ENCODE results near the gene STXBP4.

STXBP4 gene

GRCh38 chr17:55124730-55125360 lies 156.3 kb downstream of the STXBP4 start:
- DNase-seq, result no peak

- DNase-seq, result no peak
Measured at GRCh38 chr17:55133583-55133982, 165.0 kb downstream of the STXBP4 start.

GRCh38 chr17:55134486-55135157 lies 166.1 kb downstream of the STXBP4 start:
- no peak for DNase-seq

- no peak for DNase-seq
Measured at GRCh38 chr17:55140809-55141208, 172.2 kb downstream of the STXBP4 start.

- DNase-seq, result peak; percentile 55
Measured at GRCh38 chr17:55144518-55144917, 176.0 kb downstream of the STXBP4 start.

- peak; percentile 27 for DNase-seq
Measured at GRCh38 chr17:55149485-55149884, 180.9 kb downstream of the STXBP4 start.

- no peak for DNase-seq
Measured at GRCh38 chr17:55152236-55152635, 183.7 kb downstream of the STXBP4 start.

GRCh38 chr17:55154101-55154500 lies 185.5 kb downstream of the STXBP4 start:
- DNase-seq, result peak; percentile 20

- DNase-seq, result peak; percentile 77
Measured at GRCh38 chr17:55155856-55156560, 187.4 kb downstream of the STXBP4 start.

GRCh38 chr17:55157165-55157564 lies 188.6 kb downstream of the STXBP4 start:
- DNase-seq, result peak; percentile 26

- DNase-seq, result no peak
Measured at GRCh38 chr17:55158439-55158838, 189.9 kb downstream of the STXBP4 start.

- DNase-seq, result no peak
Measured at GRCh38 chr17:55159251-55159650, 190.7 kb downstream of the STXBP4 start.

GRCh38 chr17:55160501-55160900 lies 191.9 kb downstream of the STXBP4 start:
- no peak for DNase-seq

GRCh38 chr17:55161935-55162555 lies 193.5 kb downstream of the STXBP4 start:
- DNase-seq, result peak; percentile 18

- no peak for DNase-seq
Measured at GRCh38 chr17:55162556-55162946, 194.0 kb downstream of the STXBP4 start.

- peak; percentile 11 for DNase-seq
Measured at GRCh38 chr17:55163408-55163807, 194.8 kb downstream of the STXBP4 start.

- no peak for DNase-seq
Measured at GRCh38 chr17:55166506-55166905, 197.9 kb downstream of the STXBP4 start.

GRCh38 chr17:55167024-55167725 lies 198.6 kb downstream of the STXBP4 start:
- DNase-seq, result no peak

GRCh38 chr17:55168958-55169687 lies 200.6 kb downstream of the STXBP4 start:
- DNase-seq, result peak; percentile 25

- DNase-seq, result no peak
Measured at GRCh38 chr17:55171634-55172328, 203.2 kb downstream of the STXBP4 start.

GRCh38 chr17:55172612-55173011 lies 204.0 kb downstream of the STXBP4 start:
- DNase-seq, result no peak

- DNase-seq, result no peak
Measured at GRCh38 chr17:55174133-55174532, 205.6 kb downstream of the STXBP4 start.
